Mucosa of descending colon (tissue), 3 donors: ENCODE measurements around the gene ARF3. TPM values are rescaled to one million over a fixed set of nuclear protein-coding genes. Genes with fewer than 3 reads are reported as not detected.
A peak's percentile ranks its signal among the peaks of the same experiment; 100 is the strongest.

Experiments used
- ATAC-seq: fragments of 200-7000 bp; cut with Tn5 transposase; one replicate; pipeline ENCODE4 v1.9.1; 2020; ENCODE audit warnings: mild to moderate bottlenecking, moderate library complexity
- DNase-seq, 3 donors: peaks; one replicate each; pipeline ENCODE4 v3.0.0-alpha.2; 2020
- H3K36me3 ChIP-seq: fragments of 200-600 bp; one replicate; pipeline ENCODE4 v1.8.0; 2021; ENCODE audit warnings: low read depth, mild to moderate bottlenecking
- H3K4me1 ChIP-seq: fragments of 200-600 bp; one replicate; pipeline ENCODE4 v1.8.0; 2021; ENCODE audit warnings: low read depth, mild to moderate bottlenecking
- H3K4me3 ChIP-seq: fragments of 200-600 bp; one replicate; pipeline ENCODE4 v1.8.0; 2021; ENCODE audit warnings: mild to moderate bottlenecking
- H3K9me3 ChIP-seq: fragments of 200-600 bp; one replicate; pipeline ENCODE4 v1.8.0; 2021; ENCODE audit warnings: mild to moderate bottlenecking
- intact Hi-C, 2 donors: fragments of 100-400 bp; cut with DNase I in 1 of 2; cut with micrococcal nuclease in 1 of 2; formaldehyde crosslinking; loops; one replicate each; pipeline versions ENCODE4 v1.11.0 to v1.11.1; 2022; cut with DNase I, micrococcal nuclease
- total RNA-seq, 3 donors: library from RNA; stranded (reverse); fragmentation: NEBNext Ultra II Directional in 2 of 3; extraction: Animal tissue kit (Norgen Biotek cat#: 25700) in 2 of 3; gene quantifications; one replicate each; pipeline versions ENCODE4 v1.2.1 to v1.2.4, GENCODE V29; 2021 to 2023
- TF ChIP-seq, protein P1 (sequence below): fragments of 200-600 bp; IDR thresholded peaks from one replicate; pipeline ENCODE4 v1.8.0; 2022; ENCODE audit warnings: antibody characterized with exemption, mild to moderate bottlenecking
- donor health status: DM: no; HTN: no; CAD: no; lungs with moderate emphysema.
- donor health status: DM: no; HTN: no; CAD: no.
- donor health status: DM: no; HTN: yes; CAD: no.

The ARF3 gene
- total RNA-seq, 3 donors from 2014 or later, result 207 to 280 (median 266) TPM

DNA sequence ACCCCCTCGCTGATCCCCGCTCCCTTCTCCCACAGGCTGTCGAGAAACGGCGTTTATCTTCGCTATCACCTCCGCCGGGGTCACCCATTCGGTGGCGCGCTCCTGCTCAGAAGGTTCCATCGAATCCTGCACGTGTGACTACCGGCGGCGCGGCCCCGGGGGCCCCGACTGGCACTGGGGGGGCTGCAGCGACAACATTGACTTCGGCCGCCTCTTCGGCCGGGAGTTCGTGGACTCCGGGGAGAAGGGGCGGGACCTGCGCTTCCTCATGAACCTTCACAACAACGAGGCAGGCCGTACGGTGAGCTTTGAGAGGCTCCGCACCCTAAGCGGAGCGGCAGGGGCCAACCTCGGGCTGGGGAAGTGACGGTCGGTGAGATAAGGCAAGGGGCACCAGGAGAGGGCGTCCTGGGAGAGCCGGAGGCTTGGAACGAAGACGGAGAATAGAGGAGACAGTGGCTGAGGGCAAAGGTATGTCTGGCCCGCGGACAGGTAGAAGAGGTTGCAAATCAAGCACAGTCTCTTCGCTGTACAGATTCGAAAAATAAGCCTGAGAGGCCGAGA lies 23.2 kb upstream of the ARF3 start:
- DNase-seq (peak; percentile 58 to 70 (median 69)), ATAC-seq (peak; percentile 44)
- intact Hi-C loops, result no loop called here
- Histone ChIP-seq H3K4me3 (no peak overlapping the region), H3K9me3 (no peaks in the 10 kb centered on the region), H3K4me1 (peaks cover 43% of the 10 kb centered on the region), H3K36me3 (no peaks in the 10 kb centered on the region)
- TF ChIP-seq, protein P1, sequence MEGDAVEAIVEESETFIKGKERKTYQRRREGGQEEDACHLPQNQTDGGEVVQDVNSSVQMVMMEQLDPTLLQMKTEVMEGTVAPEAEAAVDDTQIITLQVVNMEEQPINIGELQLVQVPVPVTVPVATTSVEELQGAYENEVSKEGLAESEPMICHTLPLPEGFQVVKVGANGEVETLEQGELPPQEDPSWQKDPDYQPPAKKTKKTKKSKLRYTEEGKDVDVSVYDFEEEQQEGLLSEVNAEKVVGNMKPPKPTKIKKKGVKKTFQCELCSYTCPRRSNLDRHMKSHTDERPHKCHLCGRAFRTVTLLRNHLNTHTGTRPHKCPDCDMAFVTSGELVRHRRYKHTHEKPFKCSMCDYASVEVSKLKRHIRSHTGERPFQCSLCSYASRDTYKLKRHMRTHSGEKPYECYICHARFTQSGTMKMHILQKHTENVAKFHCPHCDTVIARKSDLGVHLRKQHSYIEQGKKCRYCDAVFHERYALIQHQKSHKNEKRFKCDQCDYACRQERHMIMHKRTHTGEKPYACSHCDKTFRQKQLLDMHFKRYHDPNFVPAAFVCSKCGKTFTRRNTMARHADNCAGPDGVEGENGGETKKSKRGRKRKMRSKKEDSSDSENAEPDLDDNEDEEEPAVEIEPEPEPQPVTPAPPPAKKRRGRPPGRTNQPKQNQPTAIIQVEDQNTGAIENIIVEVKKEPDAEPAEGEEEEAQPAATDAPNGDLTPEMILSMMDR, result no peak

DNA sequence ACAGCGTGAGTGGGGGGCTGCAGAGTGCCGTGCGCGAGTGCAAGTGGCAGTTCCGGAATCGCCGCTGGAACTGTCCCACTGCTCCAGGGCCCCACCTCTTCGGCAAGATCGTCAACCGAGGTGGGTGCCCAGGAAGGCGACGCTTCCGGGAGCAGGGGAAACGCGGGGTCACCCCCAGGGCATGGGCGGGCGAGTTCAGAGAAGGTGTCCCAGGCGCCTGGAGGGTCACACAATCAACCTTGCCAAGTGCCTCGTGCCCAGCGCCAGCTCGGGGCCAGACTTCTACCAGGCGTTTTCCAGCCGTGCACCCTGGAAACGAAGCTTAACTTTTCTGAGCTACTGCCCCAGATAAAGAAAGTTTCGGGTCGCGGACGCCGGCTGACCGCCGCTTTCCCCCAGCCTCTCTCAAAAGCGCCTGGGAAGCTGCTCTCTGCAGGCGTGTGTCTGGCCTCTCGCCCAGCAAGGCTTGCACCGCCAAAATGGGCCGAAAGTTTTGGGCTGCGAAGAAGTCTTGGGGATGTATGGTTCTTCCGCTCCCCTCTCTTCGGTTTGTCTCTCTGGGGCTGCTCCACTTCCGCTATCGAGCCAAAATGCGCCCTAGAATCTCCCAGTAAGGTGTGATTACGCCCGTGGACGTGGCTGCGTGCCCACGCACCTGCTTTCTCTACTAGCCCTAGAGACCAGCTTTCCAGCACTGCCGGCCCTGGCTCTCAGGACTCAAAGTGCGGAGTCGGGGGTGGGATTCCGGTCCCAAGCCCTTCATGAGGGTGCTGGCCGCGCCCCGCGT lies 22.5 kb upstream of the ARF3 start:
- peak; percentile 25 for ATAC-seq
- H3K36me3 ChIP-seq, result no peaks in the 10 kb centered on the region
- H3K4me3 ChIP-seq, result no peak overlapping the region
- DNase-seq, result peak in 2 of 3 donors; percentile 64 to 76
- TF ChIP-seq, protein P1, result no peak
- peaks cover 41% of the 10 kb centered on the region for H3K4me1 ChIP-seq
- intact Hi-C loops, result no loop called here
- no peaks in the 10 kb centered on the region for H3K9me3 ChIP-seq

DNA sequence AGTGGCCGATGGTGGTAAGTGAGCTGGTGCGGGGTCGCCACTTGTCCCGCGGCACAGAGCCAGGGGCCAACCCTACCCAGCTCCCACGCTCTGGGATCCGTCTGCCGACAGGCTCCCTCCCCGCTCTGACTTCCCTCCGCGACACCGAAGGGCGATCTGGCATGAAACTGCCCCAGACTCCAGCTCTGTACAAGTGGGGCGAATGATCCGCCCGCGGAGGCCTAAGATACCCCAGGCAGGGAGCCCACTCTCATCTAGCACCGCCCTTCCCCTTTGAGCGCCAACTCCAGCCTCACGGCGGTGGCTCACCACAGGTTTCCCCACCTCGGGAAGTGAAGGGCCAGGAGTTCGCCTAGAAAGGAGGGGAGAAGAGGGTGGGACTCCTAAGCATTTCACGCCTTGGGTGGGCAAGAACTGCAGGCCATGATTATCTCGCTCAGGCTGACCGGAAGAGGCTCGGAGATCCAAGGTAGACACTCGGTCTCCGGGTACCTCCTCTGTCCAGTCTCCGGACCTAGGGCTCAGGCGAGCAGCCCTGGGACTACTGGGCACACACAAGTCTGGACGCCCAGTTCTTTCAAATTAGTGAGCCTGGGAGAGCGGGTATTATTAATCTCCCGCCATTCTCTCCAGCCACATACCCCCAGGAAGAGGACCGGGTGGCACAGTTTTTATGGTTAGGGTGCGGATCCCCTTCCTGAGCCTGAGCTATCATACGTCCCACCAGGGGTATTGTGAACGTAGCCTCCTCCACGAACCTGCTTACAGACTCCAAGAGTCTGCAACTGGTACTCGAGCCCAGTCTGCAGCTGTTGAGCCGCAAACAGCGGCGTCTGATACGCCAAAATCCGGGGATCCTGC lies 21.7 kb upstream of the ARF3 start:
- Histone ChIP-seq H3K9me3 (no peaks in the 10 kb centered on the region), H3K36me3 (no peaks in the 10 kb centered on the region)
- ATAC-seq, result no peak

DNA sequence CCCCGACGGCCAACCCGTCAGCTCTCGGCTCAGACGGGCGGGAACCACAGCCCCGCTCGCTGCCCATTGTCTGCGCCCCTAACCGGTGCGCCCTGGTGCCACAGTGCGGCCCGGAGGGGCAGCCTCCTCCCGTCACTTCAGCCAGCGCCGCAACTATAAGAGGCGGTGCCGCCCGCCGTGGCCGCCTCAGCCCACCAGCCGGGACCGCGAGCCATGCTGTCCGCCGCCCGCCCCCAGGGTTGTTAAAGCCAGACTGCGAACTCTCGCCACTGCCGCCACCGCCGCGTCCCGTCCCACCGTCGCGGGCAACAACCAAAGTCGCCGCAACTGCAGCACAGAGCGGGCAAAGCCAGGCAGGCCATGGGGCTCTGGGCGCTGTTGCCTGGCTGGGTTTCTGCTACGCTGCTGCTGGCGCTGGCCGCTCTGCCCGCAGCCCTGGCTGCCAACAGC lies 21.0 kb upstream of the ARF3 start, which contains the start of gene WNT1:
Gene WNT1, plus strand, starts transcription at position 32 of the 450 bp plus-strand sequence. Its CDS starts 329 bp downstream, at position 361.
- Histone ChIP-seq H3K9me3 (no peaks in the 10 kb centered on the region), H3K4me3 (no peak within 1 kb of the TSS), H3K4me1 (peaks cover 43% of the 10 kb centered on the region), H3K36me3 (no peaks in the 10 kb centered on the region)
- intact Hi-C loops, result no loop called here
- peak in 1 of 3 donors; percentile 53 for DNase-seq
- ATAC-seq, result peak; percentile 9
- TF ChIP-seq, protein P1, result no peak

More for the DNA sequence above, 21.7 kb upstream of the ARF3 start:
- TF ChIP-seq, protein P1, result no peak
- Histone ChIP-seq H3K4me1 (peaks cover 42% of the 10 kb centered on the region), H3K4me3 (no peak overlapping the region)
- intact Hi-C loops, result no loop called here
- DNase-seq, result no peak
